ENCODE data around the gene PTK6.
"Not testable (repeated sequence)": the region's sequence is repeated elsewhere in the genome, so short reads cannot be mapped to it uniquely, and the experiment has no call there.

The PTK6 gene

GRCh38 chr20:63492518-63492917, 44.7 kb downstream of the PTK6 start:
- DNase-seq: no peak

GRCh38 chr20:63491635-63492230, 45.4 kb downstream of the PTK6 start:
- no peak for DNase-seq

GRCh38 chr20:63491078-63491477, 46.1 kb downstream of the PTK6 start:
- no peak for DNase-seq

GRCh38 chr20:63490416-63490815, 46.8 kb downstream of the PTK6 start:
- DNase-seq: no peak

- no peak for DNase-seq
Measured at GRCh38 chr20:63488315-63489251, 48.6 kb downstream of the PTK6 start.

- no peak for DNase-seq
Measured at GRCh38 chr20:63487781-63488241, 49.4 kb downstream of the PTK6 start.

- DNase-seq: no peak
Measured at GRCh38 chr20:63487116-63487764, 49.9 kb downstream of the PTK6 start.

- DNase-seq: no peak
Measured at GRCh38 chr20:63486300-63486855, 50.8 kb downstream of the PTK6 start.

GRCh38 chr20:63484651-63485403, 52.3 kb downstream of the PTK6 start:
- no peak for DNase-seq

- DNase-seq: no peak
Measured at GRCh38 chr20:63484236-63484635, 52.9 kb downstream of the PTK6 start.

GRCh38 chr20:63483834-63484233, 53.3 kb downstream of the PTK6 start:
- no peak for DNase-seq

- DNase-seq: no peak
Measured at GRCh38 chr20:63482021-63482587, 55.1 kb downstream of the PTK6 start.

GRCh38 chr20:63481503-63481902, 55.7 kb downstream of the PTK6 start:
- no peak for DNase-seq

GRCh38 chr20:63479695-63480419, 57.3 kb downstream of the PTK6 start:
- not testable (repeated sequence) for DNase-seq

- DNase-seq: no peak
Measured at GRCh38 chr20:63478346-63479302, 58.6 kb downstream of the PTK6 start.

Measured in NCI-H1092 treated with DMSO at 0.1 percent for 48 hours (cell line).